Osteoblast (primary cell): ENCODE data around the gene RABGAP1L. TPM values are rescaled to one million over a fixed set of nuclear protein-coding genes. Genes with fewer than 3 reads are reported as not detected.
"Not testable (repeated sequence)": the region's sequence is repeated elsewhere in the genome, so short reads cannot be mapped to it uniquely, and the experiment has no call there.

Experiments
- DNase-seq: peaks from one replicate; pipeline ENCODE4 v3.0.0; 2011; ENCODE audit warnings: low spot score, mixed read lengths; ENCODE audit not compliant: insufficient read length; ENCODE audit errors: missing footprints
- H2AFZ ChIP-seq: 2 replicates; pipeline ENCODE4 v1.6.0; 2011; ENCODE audit warnings: mild to moderate bottlenecking, low read length
- H3K27ac ChIP-seq: 2 replicates; pipeline ENCODE4 v1.5.1; 2011; ENCODE audit warnings: mild to moderate bottlenecking, low read depth, low read length, moderate library complexity
- H3K27me3 ChIP-seq: 2 replicates; pipeline ENCODE4 v1.6.0; 2012; ENCODE audit warnings: mild to moderate bottlenecking, control low read depth, inconsistent platforms, low read length, moderate library complexity; ENCODE audit not compliant: insufficient read depth
- H3K36me3 ChIP-seq: 2 replicates; pipeline ENCODE4 v1.5.1; 2011; ENCODE audit warnings: mild to moderate bottlenecking, low read length, control low read depth, moderate library complexity; ENCODE audit not compliant: insufficient read depth
- H3K4me1 ChIP-seq: 2 replicates; pipeline ENCODE4 v1.5.1; 2011; ENCODE audit warnings: mild to moderate bottlenecking, low read length, control low read depth, moderate library complexity; ENCODE audit not compliant: insufficient read depth
- H3K4me2 ChIP-seq: 2 replicates; pipeline ENCODE4 v1.6.0; 2011; ENCODE audit warnings: mild to moderate bottlenecking, low read length; ENCODE audit not compliant: insufficient read depth
- H3K4me3 ChIP-seq: fragments of 200-600 bp; sonication (generic); 3 replicates; pipeline ENCODE4 v1.5.1; 2012; ENCODE audit warnings: mild to moderate bottlenecking, low read length, inconsistent platforms; ENCODE audit not compliant: insufficient read depth
- H3K79me2 ChIP-seq: 2 replicates; pipeline ENCODE4 v1.6.0; 2012; ENCODE audit warnings: mild to moderate bottlenecking, low read length, control low read depth, inconsistent platforms; ENCODE audit not compliant: insufficient read depth
- H3K9me3 ChIP-seq: 2 replicates; pipeline ENCODE4 v1.5.1; 2011; ENCODE audit warnings: low read depth, low read length, control low read depth
- H4K20me1 ChIP-seq: 2 replicates; pipeline ENCODE4 v1.6.0; 2012; ENCODE audit warnings: mild to moderate bottlenecking, low read length, control low read depth; ENCODE audit not compliant: insufficient read depth
- CTCF ChIP-seq: IDR thresholded peaks from 2 replicates; pipeline ENCODE4 v1.5.1; 2011; ENCODE audit warnings: mild to moderate bottlenecking, low read depth, low read length, moderate library complexity; ENCODE audit errors: extremely low read depth
- total RNA-seq: library from RNA; depleted of rRNA; stranded (reverse); fragments of >200 nt; gene quantifications from 2 replicates; pipeline ENCODE4 v1.2.3, GENCODE V29; 2012

Gene RABGAP1L
- total RNA-seq, 1 donor, result 30.0 TPM

GRCh38 chr1:174171073-174171472, 11.8 kb downstream of the RABGAP1L start:
- no peaks in the 10 kb centered on the region for H3K27me3 ChIP-seq
- TF ChIP-seq CTCF, result no peak

GRCh38 chr1:174174461-174175329, 15.4 kb downstream of the RABGAP1L start:
- TF ChIP-seq CTCF, result no peak
- no peak overlapping the region for H3K4me3 ChIP-seq
- no peak overlapping the region for H3K4me2 ChIP-seq
- no peaks in the 10 kb centered on the region for H4K20me1 ChIP-seq
- DNase-seq, result no peak
- H2AFZ ChIP-seq, result no peak overlapping the region
- H3K9me3 ChIP-seq, result no peaks in the 10 kb centered on the region
- no peaks in the 10 kb centered on the region for H3K27me3 ChIP-seq
- H3K4me1 ChIP-seq, result no peaks in the 10 kb centered on the region
- no peaks in the 10 kb centered on the region for H3K36me3 ChIP-seq
- no peak overlapping the region for H3K27ac ChIP-seq
- H3K79me2 ChIP-seq, result peaks cover 17% of the 10 kb centered on the region

More at GRCh38 chr1:174171073-174171472, 11.8 kb downstream of the RABGAP1L start:
- Histone ChIP-seq H4K20me1 (no peaks in the 10 kb centered on the region), H3K27ac (no peak overlapping the region), H3K9me3 (no peaks in the 10 kb centered on the region), H2AFZ (no peak overlapping the region), H3K4me1 (no peaks in the 10 kb centered on the region), H3K36me3 (no peaks in the 10 kb centered on the region), H3K4me2 (no peak overlapping the region), H3K79me2 (peaks cover 22% of the 10 kb centered on the region), H3K4me3 (no peak overlapping the region)
- DNase-seq, result no peak

GRCh38 chr1:174178459-174178858, 19.1 kb downstream of the RABGAP1L start:
- not testable (repeated sequence) for H3K4me2 ChIP-seq, H3K27me3 ChIP-seq, H2AFZ ChIP-seq, H3K27ac ChIP-seq, H3K36me3 ChIP-seq, DNase-seq, H4K20me1 ChIP-seq, H3K4me1 ChIP-seq, H3K9me3 ChIP-seq, H3K4me3 ChIP-seq
- H3K79me2 ChIP-seq, result peaks cover 12% of the 10 kb centered on the region

GRCh38 chr1:174189428-174190062, 30.2 kb downstream of the RABGAP1L start:
- Histone ChIP-seq H3K4me3 (no peak overlapping the region), H3K4me2 (no peak overlapping the region), H2AFZ (no peak overlapping the region), H3K9me3 (no peaks in the 10 kb centered on the region), H3K36me3 (no peaks in the 10 kb centered on the region), H3K27ac (no peak overlapping the region), H3K4me1 (no peaks in the 10 kb centered on the region), H4K20me1 (no peaks in the 10 kb centered on the region), H3K79me2 (peaks cover 15% of the 10 kb centered on the region), H3K27me3 (no peaks in the 10 kb centered on the region)
- DNase-seq, result no peak
- TF ChIP-seq CTCF, result no peak
